PC-9 (cell line): Measurements from ENCODE around the gene PDE4D. TPM values are rescaled to one million over a fixed set of nuclear protein-coding genes. Genes with fewer than 3 reads are reported as not detected.
A peak's percentile ranks its signal among the peaks of the same experiment; 100 is the strongest.

Experiments used
- BruUV-seq: library from RNA; stranded (reverse); fragments of 400-500 nt; replicated peaks from 2 replicates; lab custom pipeline; 2021; lab: Mats Ljungman, UMichigan
- CTCF ChIA-PET: fragments of 300-600 bp; sonication (Branson Sonifier 250); formaldehyde crosslinking; loops from one replicate; lab custom pipeline; 2022; ENCODE audit warnings: antibody characterized with exemption; lab: Charles Lee
- POLR2A ChIA-PET: fragments of 300-600 bp; sonication (Branson Sonifier 250); formaldehyde crosslinking; loops from one replicate; lab custom pipeline; 2022; ENCODE audit warnings: antibody characterized with exemption; ENCODE audit not compliant: unreplicated experiment; lab: Charles Lee
- DNase-seq, 2 experiments: peaks; one replicate each; pipeline versions ENCODE4 v3.0.0 to v3.0.0-alpha.2; 2015 to 2022; ENCODE audit warnings: mixed read lengths in 1 of 2
- H2AFZ ChIP-seq: fragments of 200-600 bp; sonication (generic); 2 replicates; pipeline ENCODE4 v1.8.1; 2017; ENCODE audit warnings: antibody characterized with exemption
- H3F3A ChIP-seq: fragments of 200-600 bp; sonication (generic); 2 replicates; pipeline ENCODE4 v1.8.1; 2017; ENCODE audit warnings: antibody characterized with exemption, mild to moderate bottlenecking, low read depth; ENCODE audit not compliant: insufficient read depth
- H3K27ac ChIP-seq: fragments of 200-600 bp; sonication (generic); 2 replicates; pipeline ENCODE4 v1.6.1; 2016; ENCODE audit warnings: mixed run types
- H3K27me3 ChIP-seq: fragments of 200-600 bp; sonication (generic); 2 replicates; pipeline ENCODE4 v1.6.1; 2016; ENCODE audit warnings: low read depth, mixed run types; ENCODE audit not compliant: insufficient read depth
- H3K36me3 ChIP-seq: fragments of 200-600 bp; sonication (generic); 2 replicates; pipeline ENCODE4 v1.6.1; 2016; ENCODE audit warnings: low read depth, mixed run types
- H3K4me1 ChIP-seq: fragments of 200-600 bp; sonication (generic); replicated peaks from 2 replicates; pipeline ENCODE4 v1.6.1; 2016; ENCODE audit warnings: mixed run types; ENCODE audit not compliant: insufficient read depth
- H3K4me2 ChIP-seq: fragments of 200-600 bp; sonication (generic); 2 replicates; pipeline ENCODE4 v1.6.1; 2017; ENCODE audit warnings: mixed run types
- H3K4me3 ChIP-seq: fragments of 200-600 bp; sonication (generic); 2 replicates; pipeline ENCODE4 v1.6.1; 2016; ENCODE audit warnings: mixed run types
- H3K79me2 ChIP-seq: fragments of 200-600 bp; sonication (generic); 2 replicates; pipeline ENCODE4 v1.6.1; 2017; ENCODE audit warnings: low read depth, mixed run types
- H3K9me2 ChIP-seq: fragments of 200-600 bp; sonication (generic); 2 replicates; pipeline ENCODE4 v1.8.1; 2017; ENCODE audit warnings: mild to moderate bottlenecking; ENCODE audit not compliant: insufficient read depth
- H3K9me3 ChIP-seq: fragments of 200-600 bp; sonication (generic); 2 replicates; pipeline ENCODE4 v1.8.1; 2016; ENCODE audit warnings: low read depth; ENCODE audit not compliant: insufficient read depth
- H4K20me1 ChIP-seq: fragments of 200-600 bp; sonication (generic); 2 replicates; pipeline ENCODE4 v1.8.1; 2017; ENCODE audit not compliant: insufficient read depth
- CTCF ChIP-seq: fragments of 200-600 bp; sonication (generic); conservative IDR thresholded peaks from 2 replicates; pipeline ENCODE4 v1.6.1; 2017; ENCODE audit warnings: mixed run types, antibody characterized with exemption, mild to moderate bottlenecking, moderate library complexity
- EZH2 ChIP-seq: fragments of 200-600 bp; sonication (generic); IDR thresholded peaks from 2 replicates; pipeline ENCODE4 v1.8.0; 2017; ENCODE audit warnings: antibody characterized with exemption, low read depth
- intact Hi-C: fragments of 100-400 bp; cut with micrococcal nuclease; formaldehyde crosslinking; loops from one replicate; pipeline ENCODE4 v1.10.0; 2022; ENCODE audit not compliant: unreplicated experiment
- total RNA-seq: library from RNA; stranded (reverse); gene quantifications from 2 replicates; pipeline ENCODE4 v1.2.3, GENCODE V29; 2021

Gene PDE4D
- total RNA-seq, 1 experiment from 2014 or later: 9.8 TPM

- TF ChIP-seq CTCF (no peak), EZH2 (no peak)
- no TSS peak for BruUV-seq
- no peaks in the 10 kb centered on the region for H4K20me1 ChIP-seq
- H3K4me1 ChIP-seq: 0 out of 2 replicates have a peak, but pooled peaks cover 2% of the 10 kb centered on the region
- no peak overlapping the region for H2AFZ ChIP-seq
- no peak overlapping the region for H3K4me2 ChIP-seq
- H3K9me3 ChIP-seq: no peaks in the 10 kb centered on the region
- intact Hi-C loops: no loop called here
- H3K4me3 ChIP-seq: no peak overlapping the region
- H3K79me2 ChIP-seq: no peaks in the 10 kb centered on the region
- H3K9me2 ChIP-seq: no peaks in the 10 kb centered on the region
- no peak overlapping the region for H3K27ac ChIP-seq
- H3K36me3 ChIP-seq: no peaks in the 10 kb centered on the region
- H3K27me3 ChIP-seq: no peaks in the 10 kb centered on the region
- POLR2A ChIA-PET: no interaction called here
- H3F3A ChIP-seq: no peaks in the 10 kb centered on the region
- CTCF ChIA-PET: no interaction called here
- DNase-seq: peak; percentile 23 to 47
These were observed 824.0 kb downstream of the PDE4D start for GRCh38 chr5:59069438-59070079.

- BruUV-seq: no TSS peak
- POLR2A ChIA-PET: no interaction called here
- H3K79me2 ChIP-seq: no peaks in the 10 kb centered on the region
These were observed 825.4 kb downstream of the PDE4D start for GRCh38 chr5:59067956-59068656.

More at GRCh38 chr5:59067956-59068656, 825.4 kb downstream of the PDE4D start:
- no peak overlapping the region for H2AFZ ChIP-seq
- H3F3A ChIP-seq: 0 out of 2 replicates have a peak, but pooled peaks cover 5% of the 10 kb centered on the region
- intact Hi-C loops: no loop called here
- no peak overlapping the region for H3K4me3 ChIP-seq
- no peaks in the 10 kb centered on the region for H3K9me3 ChIP-seq
- DNase-seq: no peak
- no peaks in the 10 kb centered on the region for H3K36me3 ChIP-seq
- no peak overlapping the region for H3K4me2 ChIP-seq
- CTCF ChIA-PET: no interaction called here
- no peaks in the 10 kb centered on the region for H4K20me1 ChIP-seq
- no peak for TF ChIP-seq CTCF
- TF ChIP-seq EZH2: no peak
- no peaks in the 10 kb centered on the region for H3K27me3 ChIP-seq
- H3K27ac ChIP-seq: no peak overlapping the region
- peaks cover 14% of the 10 kb centered on the region for H3K4me1 ChIP-seq
- no peaks in the 10 kb centered on the region for H3K9me2 ChIP-seq
